ENCODE measurements around the gene APLP2. TPM values are rescaled to one million over a fixed set of nuclear protein-coding genes. Genes with fewer than 3 reads are reported as not detected.
"Not testable (repeated sequence)": the region's sequence is repeated elsewhere in the genome, so short reads cannot be mapped to it uniquely, and the experiment has no call there.

Gene APLP2
- total RNA-seq, 1 donor from 2014 or later, result 57.2 TPM

DNA sequence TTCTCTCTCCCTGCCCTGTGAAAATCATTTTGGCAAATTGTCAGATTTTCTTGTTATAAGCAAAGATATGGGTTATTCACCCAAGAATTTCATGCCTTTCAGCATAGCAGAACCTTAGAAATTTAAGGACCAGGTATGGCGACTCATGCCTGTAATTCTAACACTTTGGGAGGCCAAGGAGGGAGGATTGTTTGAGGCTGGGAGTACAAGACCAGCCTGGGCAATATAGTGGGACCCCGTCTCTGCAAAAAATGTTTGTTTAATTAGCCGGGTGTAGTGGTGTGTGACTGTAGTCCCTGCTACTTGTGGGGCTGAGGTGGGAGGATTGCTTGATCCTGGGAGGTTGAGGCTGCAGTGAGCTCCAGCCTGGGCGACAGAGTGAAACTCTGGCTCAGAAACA, 27.6 kb downstream of the APLP2 start:
- no peaks in the 10 kb centered on the region for H3K36me3 Mint-ChIP-seq (ENCODE audit: low read depth)
- H3K9me3 Mint-ChIP-seq, result no peaks in the 10 kb centered on the region
- H3K4me1 Mint-ChIP-seq (ENCODE audit: low read depth), result peaks cover 2% of the 10 kb centered on the region
- no peak for DNase-seq (ENCODE audit: low spot score)
- no peak overlapping the region for H3K4me3 Mint-ChIP-seq (ENCODE audit: low read depth)
- intact Hi-C loops (cut with micrococcal nuclease), result no loop called here
- peaks cover 1% of the 10 kb centered on the region for H3K27me3 Mint-ChIP-seq (ENCODE audit: low read depth)
- no peak overlapping the region for H3K27ac Mint-ChIP-seq

DNA sequence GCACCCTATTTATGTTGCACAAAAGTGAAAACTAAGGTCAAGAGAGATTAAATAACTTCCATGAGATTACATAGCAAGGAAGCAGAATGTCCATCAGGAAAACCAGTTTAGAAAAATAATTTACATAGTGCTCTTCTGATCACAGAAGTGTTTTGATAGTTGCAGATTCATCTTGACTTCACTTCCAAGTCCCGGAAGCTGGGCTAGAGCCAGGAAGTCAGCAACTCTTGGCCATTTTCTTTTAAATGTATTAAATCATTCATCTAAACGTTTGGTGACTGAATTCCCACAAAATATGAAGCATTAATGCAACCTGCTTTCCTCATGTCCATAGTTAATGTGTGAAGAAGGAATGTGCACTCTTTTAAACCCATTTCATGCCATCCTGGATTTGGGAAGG, 29.7 kb downstream of the APLP2 start:
- Mint-ChIP-seq H3K4me1 (ENCODE audit: low read depth) (peaks cover 2% of the 10 kb centered on the region), H3K27ac (no peak overlapping the region), H3K9me3 (no peaks in the 10 kb centered on the region), H3K36me3 (ENCODE audit: low read depth) (no peaks in the 10 kb centered on the region), H3K4me3 (ENCODE audit: low read depth) (no peak overlapping the region), H3K27me3 (ENCODE audit: low read depth) (peaks cover 1% of the 10 kb centered on the region)
- intact Hi-C loops (cut with micrococcal nuclease), result no loop called here
- DNase-seq (ENCODE audit: low spot score), result no peak

DNA sequence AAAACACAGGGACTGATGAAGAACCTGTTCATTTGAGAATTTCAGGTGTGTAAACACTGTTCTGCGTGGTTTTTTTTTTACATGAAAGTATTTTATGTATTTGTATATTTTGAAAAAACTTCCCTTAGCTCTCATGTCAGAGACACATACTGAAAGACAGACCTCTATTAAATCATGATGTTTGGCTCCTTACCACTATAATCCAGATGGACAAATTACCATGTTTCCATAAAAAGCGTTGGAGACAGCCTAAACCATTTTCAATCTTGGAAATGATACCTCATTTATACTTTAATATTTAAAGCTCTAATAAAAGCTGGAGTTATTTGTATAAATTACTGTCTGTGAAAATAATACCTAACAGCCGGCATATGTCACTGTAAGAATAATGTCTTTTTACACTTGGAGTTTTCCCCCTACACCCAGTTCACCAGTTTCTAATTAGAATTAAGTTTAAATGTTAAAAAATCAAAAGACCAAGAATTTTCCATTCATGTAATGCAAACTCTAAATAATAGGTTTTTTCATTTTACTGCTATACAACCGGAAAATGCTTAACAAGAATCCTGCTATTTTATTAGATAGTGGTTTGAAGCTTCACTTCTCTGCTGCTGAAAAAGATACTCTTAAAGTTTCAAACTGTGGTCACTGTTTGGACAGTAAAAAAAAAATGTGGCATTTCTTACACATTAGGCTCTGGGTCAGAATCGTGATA, 30.8 kb downstream of the APLP2 start:
- H3K27me3 Mint-ChIP-seq (ENCODE audit: low read depth), result no peaks in the 10 kb centered on the region
- no peaks in the 10 kb centered on the region for H3K9me3 Mint-ChIP-seq
- H3K4me1 Mint-ChIP-seq (ENCODE audit: low read depth), result peaks cover 2% of the 10 kb centered on the region
- intact Hi-C loops (cut with micrococcal nuclease), result no loop called here
- H3K27ac Mint-ChIP-seq, result no peak overlapping the region
- no peak overlapping the region for H3K4me3 Mint-ChIP-seq (ENCODE audit: low read depth)
- no peaks in the 10 kb centered on the region for H3K36me3 Mint-ChIP-seq (ENCODE audit: low read depth)
- no peak for DNase-seq (ENCODE audit: low spot score)

DNA sequence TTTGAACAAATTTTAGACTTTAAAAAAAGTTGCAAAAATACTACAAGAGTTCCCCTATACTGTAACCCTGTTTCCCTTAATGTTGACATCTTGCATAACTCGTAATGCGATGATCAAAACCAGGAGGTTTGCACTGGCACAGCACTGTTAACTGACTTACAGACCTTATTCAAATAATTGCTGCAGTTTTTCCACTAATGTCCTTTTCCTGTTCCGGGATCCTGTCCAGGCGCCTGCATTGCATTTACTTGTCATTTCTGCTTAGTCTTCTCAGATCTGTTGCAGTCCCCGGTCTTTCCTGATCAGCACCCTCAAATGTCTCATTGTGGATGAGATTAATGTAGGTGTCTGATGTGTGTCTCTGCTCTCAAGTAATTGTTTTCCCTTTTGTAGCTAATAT, 32.0 kb downstream of the APLP2 start:
- Mint-ChIP-seq H3K27ac (no peak overlapping the region), H3K4me1 (ENCODE audit: low read depth) (no peaks in the 10 kb centered on the region), H3K36me3 (ENCODE audit: low read depth) (peaks cover 2% of the 10 kb centered on the region), H3K27me3 (ENCODE audit: low read depth) (no peaks in the 10 kb centered on the region), H3K4me3 (ENCODE audit: low read depth) (no peak overlapping the region), H3K9me3 (no peaks in the 10 kb centered on the region)
- no peak for DNase-seq (ENCODE audit: low spot score)
- intact Hi-C loops (cut with micrococcal nuclease), result no loop called here

DNA sequence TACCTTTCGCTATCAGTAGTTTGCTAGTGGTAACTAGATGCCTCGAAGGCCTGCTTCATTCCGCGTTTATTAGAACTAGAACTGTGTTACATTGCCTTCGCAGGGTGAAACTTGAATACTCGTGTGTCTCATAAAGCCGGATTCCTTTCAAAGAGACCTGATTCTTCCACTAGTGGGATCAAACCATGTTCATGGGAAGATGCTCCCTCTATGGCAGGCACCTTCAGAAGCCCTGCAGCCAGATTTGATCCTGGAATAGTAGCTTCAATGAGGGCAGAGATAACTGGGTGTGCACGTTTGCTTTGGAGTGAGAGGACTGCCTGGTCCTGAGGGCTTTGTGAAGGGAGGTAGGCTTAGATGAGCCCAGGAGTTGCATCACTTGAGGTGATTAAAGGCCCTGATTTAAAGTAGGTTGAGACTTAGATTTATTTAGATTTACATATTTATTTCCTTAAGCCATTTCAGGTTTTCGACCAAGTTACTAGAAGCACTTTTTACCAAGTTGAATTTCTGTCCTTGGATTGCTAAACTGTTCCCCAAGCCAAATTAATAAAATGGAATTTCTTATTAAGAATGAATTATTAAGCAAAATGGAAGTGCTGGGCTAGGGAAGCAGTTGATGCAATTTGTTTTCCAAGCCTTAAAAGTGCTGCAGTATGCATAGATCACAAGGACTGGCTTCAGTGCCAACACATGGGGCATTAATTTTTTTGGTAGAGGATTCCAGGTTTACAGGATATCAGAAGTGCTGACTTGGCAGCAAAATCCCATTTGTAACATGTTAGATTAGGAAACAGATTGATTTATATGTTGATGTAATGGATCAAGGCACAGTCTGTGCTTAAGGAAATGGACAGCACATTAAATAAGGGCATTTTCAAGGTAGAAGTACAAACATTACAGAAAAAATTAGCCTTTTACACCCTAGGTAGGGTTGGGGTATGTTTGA, 32.9 kb downstream of the APLP2 start:
- H3K27me3 Mint-ChIP-seq (ENCODE audit: low read depth), result no peaks in the 10 kb centered on the region
- H3K27ac Mint-ChIP-seq, result no peak overlapping the region
- DNase-seq (ENCODE audit: low spot score), result no peak
- intact Hi-C loops (cut with micrococcal nuclease), result no loop called here
- no peaks in the 10 kb centered on the region for H3K4me1 Mint-ChIP-seq (ENCODE audit: low read depth)
- H3K36me3 Mint-ChIP-seq (ENCODE audit: low read depth), result peaks cover 2% of the 10 kb centered on the region
- H3K9me3 Mint-ChIP-seq, result no peaks in the 10 kb centered on the region
- H3K4me3 Mint-ChIP-seq (ENCODE audit: low read depth), result no peak overlapping the region

DNA sequence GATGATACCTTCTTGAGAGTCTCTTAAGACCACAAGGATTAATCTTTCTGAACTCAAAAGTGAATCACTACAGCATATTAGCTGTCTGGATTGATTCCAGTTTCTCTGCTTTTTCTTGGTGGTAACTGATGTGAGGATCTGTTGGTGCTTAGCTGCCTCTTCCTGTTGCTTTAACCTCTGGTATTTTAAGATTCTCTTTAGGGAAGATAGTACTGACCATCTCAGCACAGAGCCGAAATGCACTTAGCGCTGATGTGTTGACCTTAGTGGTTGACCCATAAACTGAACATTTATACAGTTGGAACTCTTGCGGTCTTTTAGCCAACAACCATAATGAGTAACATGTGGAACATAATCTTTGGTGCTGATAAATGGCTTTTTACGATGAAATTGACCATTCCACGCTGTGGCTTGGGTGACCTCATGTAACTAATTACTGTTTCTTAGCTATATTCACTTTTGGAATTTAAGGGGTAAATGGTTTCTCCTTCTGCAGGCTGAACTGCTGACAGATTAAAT, 33.7 kb downstream of the APLP2 start:
- Mint-ChIP-seq H3K36me3 (ENCODE audit: low read depth) (peaks cover 2% of the 10 kb centered on the region), H3K27ac (no peak overlapping the region), H3K4me3 (ENCODE audit: low read depth) (no peak overlapping the region), H3K27me3 (ENCODE audit: low read depth) (no peaks in the 10 kb centered on the region), H3K9me3 (no peaks in the 10 kb centered on the region), H3K4me1 (ENCODE audit: low read depth) (no peaks in the 10 kb centered on the region)
- intact Hi-C loops (cut with micrococcal nuclease), result no loop called here
- no peak for DNase-seq (ENCODE audit: low spot score)

DNA sequence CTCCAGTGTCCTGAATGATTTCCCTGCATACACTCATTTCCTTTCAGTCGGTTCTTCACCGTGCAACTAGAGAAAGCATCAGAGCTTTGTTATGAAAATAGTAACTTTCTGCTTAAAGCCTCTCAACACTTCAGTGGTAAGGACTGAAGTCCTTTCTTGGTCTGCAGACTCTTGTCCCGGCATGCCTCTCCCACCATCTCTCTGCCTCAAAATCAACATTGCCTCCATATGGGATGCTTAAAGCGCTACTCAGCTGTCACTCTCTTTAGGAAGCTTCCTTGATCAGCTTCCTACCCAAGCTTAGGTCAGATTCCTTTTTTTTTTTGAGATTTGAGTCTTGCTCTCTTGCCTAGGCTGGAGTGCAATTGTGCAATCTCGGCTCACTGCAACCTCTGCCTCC, 36.7 kb downstream of the APLP2 start:
- no peak overlapping the region for H3K4me3 Mint-ChIP-seq (ENCODE audit: low read depth)
- peaks cover 13% of the 10 kb centered on the region for H3K36me3 Mint-ChIP-seq (ENCODE audit: low read depth)
- no peaks in the 10 kb centered on the region for H3K27me3 Mint-ChIP-seq (ENCODE audit: low read depth)
- H3K4me1 Mint-ChIP-seq (ENCODE audit: low read depth), result no peaks in the 10 kb centered on the region
- H3K9me3 Mint-ChIP-seq, result no peaks in the 10 kb centered on the region
- intact Hi-C loops (cut with micrococcal nuclease), result no loop called here
- H3K27ac Mint-ChIP-seq, result no peak overlapping the region
- no peak for DNase-seq (ENCODE audit: low spot score)

DNA sequence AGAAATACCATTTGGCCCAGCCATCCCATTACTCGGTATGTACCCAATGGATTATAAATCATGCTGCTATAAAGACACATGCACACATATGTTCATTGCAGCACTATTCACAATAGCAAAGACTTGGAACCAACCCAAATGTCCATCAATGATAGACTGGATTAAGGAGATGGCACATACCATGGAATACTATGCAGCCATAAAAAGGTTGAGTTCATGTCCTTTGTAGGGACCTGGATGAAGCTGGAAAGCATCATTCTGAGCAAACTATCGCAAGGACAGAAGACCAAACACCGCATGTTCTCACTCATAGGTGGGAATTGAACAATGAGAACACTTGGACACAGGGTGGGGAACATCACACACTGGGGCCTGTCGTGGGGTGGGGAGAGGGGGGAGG, 39.0 kb downstream of the APLP2 start:
- H3K4me1 Mint-ChIP-seq (ENCODE audit: low read depth); H3K9me3 Mint-ChIP-seq; H3K4me3 Mint-ChIP-seq (ENCODE audit: low read depth); H3K27me3 Mint-ChIP-seq (ENCODE audit: low read depth); intact Hi-C loops (cut with micrococcal nuclease); H3K27ac Mint-ChIP-seq; DNase-seq (ENCODE audit: low spot score): not testable (repeated sequence)
- peaks cover 15% of the 10 kb centered on the region for H3K36me3 Mint-ChIP-seq (ENCODE audit: low read depth)

DNA sequence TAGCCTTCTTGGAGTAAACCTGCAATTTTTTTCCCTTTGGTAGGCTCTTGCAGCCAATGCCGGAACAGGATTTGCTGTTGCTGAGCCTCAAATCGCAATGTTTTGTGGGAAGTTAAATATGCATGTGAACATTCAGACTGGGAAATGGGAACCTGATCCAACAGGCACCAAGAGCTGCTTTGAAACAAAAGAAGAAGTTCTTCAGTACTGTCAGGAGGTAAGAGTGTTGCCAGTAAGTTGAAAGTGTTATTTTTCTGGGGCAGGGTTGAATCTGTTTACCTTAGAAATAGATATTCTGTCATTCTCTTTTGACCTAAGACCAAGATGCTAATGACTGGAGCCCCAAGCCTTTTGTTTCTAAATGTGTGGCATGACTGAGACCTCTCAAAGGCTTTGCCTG, 39.7 kb downstream of the APLP2 start:
- no peaks in the 10 kb centered on the region for H3K9me3 Mint-ChIP-seq
- H3K36me3 Mint-ChIP-seq (ENCODE audit: low read depth), result peaks cover 15% of the 10 kb centered on the region
- intact Hi-C loops (cut with micrococcal nuclease), result no loop called here
- no peak overlapping the region for H3K4me3 Mint-ChIP-seq (ENCODE audit: low read depth)
- no peak for DNase-seq (ENCODE audit: low spot score)
- no peaks in the 10 kb centered on the region for H3K4me1 Mint-ChIP-seq (ENCODE audit: low read depth)
- H3K27me3 Mint-ChIP-seq (ENCODE audit: low read depth), result no peaks in the 10 kb centered on the region
- no peak overlapping the region for H3K27ac Mint-ChIP-seq

DNA sequence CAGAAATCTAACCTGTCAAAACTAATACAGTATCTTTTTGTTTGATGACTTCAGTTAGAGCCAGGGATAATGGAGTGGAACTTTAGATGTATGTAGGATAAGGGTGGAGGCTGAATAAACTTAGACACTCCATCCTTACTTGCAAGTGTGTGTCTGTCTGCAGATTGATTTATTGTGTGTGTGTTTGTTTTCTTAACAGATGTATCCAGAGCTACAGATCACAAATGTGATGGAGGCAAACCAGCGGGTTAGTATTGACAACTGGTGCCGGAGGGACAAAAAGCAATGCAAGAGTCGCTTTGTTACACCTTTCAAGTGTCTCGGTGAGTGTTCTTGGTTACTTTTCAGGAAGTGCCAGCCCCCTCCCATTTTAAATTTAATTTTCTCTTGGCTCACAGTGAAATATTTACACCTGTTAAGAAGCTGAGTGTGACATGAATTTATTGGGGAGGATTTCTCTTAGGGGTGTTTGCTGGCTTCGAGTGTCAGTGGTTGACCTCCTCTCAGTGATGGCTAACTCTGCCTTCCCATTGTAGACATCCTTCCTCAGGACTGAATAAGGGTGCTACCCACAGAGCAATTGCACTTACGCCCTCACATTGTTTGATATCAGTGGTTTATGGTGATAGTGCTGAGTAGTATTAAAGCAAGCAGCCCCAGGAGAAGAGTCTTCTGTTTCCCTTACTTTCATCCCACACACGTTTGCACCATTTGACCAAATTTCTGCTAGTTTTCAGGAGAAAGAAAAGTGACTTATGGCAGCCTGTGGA, 40.8 kb downstream of the APLP2 start:
- H3K9me3 Mint-ChIP-seq, result no peaks in the 10 kb centered on the region
- DNase-seq (ENCODE audit: low spot score), result no peak
- no peak overlapping the region for H3K4me3 Mint-ChIP-seq (ENCODE audit: low read depth)
- H3K36me3 Mint-ChIP-seq (ENCODE audit: low read depth), result peaks cover 15% of the 10 kb centered on the region
- intact Hi-C loops (cut with micrococcal nuclease), result no loop called here
- no peaks in the 10 kb centered on the region for H3K27me3 Mint-ChIP-seq (ENCODE audit: low read depth)
- H3K4me1 Mint-ChIP-seq (ENCODE audit: low read depth), result no peaks in the 10 kb centered on the region
- no peak overlapping the region for H3K27ac Mint-ChIP-seq

DNA sequence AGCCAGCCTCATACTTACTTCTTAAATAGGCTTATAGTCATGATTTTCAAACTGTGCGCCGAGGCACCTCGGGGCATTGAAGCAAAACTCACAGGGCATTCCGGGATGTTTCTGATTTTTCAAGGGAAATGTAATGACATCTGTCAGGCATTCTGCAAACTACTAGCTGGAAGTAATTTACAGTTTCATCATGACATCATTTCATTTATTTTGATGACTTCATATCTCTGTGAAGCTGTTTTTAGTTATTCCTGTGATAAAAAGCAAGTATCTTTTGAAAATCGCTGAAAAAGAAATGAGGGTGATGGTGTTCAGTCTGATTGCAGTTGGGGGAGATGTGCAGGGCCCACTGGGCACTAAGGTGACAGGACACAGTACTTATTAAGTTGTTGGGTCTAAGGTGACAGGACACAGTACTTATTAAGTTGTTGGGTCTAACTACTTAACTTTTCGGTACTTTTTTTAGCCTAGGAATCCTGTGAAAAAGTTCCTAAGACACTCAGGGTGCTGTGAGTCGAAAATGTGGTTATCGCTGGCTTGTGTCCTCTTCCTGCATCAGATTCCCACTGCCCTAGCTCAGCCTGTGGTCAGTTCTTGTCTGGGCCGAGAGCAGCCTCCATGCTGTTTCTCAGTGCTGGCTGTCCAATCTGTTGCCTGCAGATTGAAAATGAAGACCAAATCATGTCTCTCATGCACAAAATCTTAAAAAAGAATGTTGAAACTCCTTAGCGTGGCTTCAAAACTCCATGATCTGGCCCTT, 42.6 kb downstream of the APLP2 start:
- Mint-ChIP-seq H3K36me3 (ENCODE audit: low read depth) (peaks cover 13% of the 10 kb centered on the region), H3K27ac (no peak overlapping the region), H3K4me1 (ENCODE audit: low read depth) (no peaks in the 10 kb centered on the region), H3K27me3 (ENCODE audit: low read depth) (no peaks in the 10 kb centered on the region), H3K4me3 (ENCODE audit: low read depth) (no peak overlapping the region), H3K9me3 (no peaks in the 10 kb centered on the region)
- intact Hi-C loops (cut with micrococcal nuclease), result no loop called here
- DNase-seq (ENCODE audit: low spot score), result no peak

DNA sequence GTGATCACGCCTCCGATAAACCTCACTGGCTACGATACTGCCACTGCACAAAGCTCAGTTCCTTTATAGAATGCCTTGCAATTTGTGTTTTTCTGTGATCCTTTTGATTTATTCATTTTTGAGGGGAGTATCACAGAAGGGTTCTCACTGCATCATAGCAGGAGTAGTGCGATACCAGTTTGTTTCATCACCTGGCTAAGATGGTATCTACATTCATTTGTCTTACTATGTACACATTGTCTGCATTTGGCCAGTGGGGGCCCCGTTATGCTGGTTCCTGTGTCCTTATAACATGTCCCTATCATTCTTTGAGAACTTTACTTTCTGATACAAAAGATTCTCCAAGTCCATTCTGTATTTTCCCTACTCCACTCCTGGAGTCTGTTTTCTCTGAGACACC, 44.6 kb downstream of the APLP2 start:
- Mint-ChIP-seq H3K9me3 (no peaks in the 10 kb centered on the region), H3K4me3 (ENCODE audit: low read depth) (no peak overlapping the region), H3K27me3 (ENCODE audit: low read depth) (peaks cover 3% of the 10 kb centered on the region), H3K4me1 (ENCODE audit: low read depth) (peaks cover 13% of the 10 kb centered on the region), H3K27ac (no peak overlapping the region), H3K36me3 (ENCODE audit: low read depth) (peaks cover 13% of the 10 kb centered on the region)
- no peak for DNase-seq (ENCODE audit: low spot score)
- intact Hi-C loops (cut with micrococcal nuclease), result no loop called here

All from activated T-helper 2 cell treated with anti-CD3 and anti-CD28 coated beads, Interferon-gamma antibody, Interleukin-2, Interleukin-4, amounts not matched to agents 10 μg/mL and 5 μg/mL and 100 μg/mL, durations not matched to agents 14 hours and 24 hours and 36 hours (primary cell).